GM12891 (cell line): ENCODE data around the gene STEAP3.

Experiments used
- DNase-seq: peaks from one replicate; pipeline ENCODE4 v3.0.0; 2011; ENCODE audit warnings: low spot score; ENCODE audit not compliant: insufficient read length
- FAIRE-seq: peaks from 2 replicates; lab custom pipeline; 2011; peaks lifted over from hg19 to GRCh38; lab: Jason Lieb, UNC
- PAX5 ChIP-seq: IDR thresholded peaks from 2 replicates; pipeline ENCODE4 v1.6.1; 2011; ENCODE audit warnings: low read length, moderate library complexity, mild to moderate bottlenecking; ENCODE audit not compliant: insufficient read depth, severe bottlenecking
- POLR2A ChIP-seq: IDR thresholded peaks from 2 replicates; pipeline ENCODE4 v1.6.1; 2011; ENCODE audit warnings: low read depth, low read length, control low read depth
- POLR2AphosphoS5 ChIP-seq: IDR thresholded peaks from 2 replicates; pipeline ENCODE4 v1.6.1; 2011; ENCODE audit warnings: low read depth, low read length, control low read depth
- POU2F2 ChIP-seq: IDR thresholded peaks from 2 replicates; pipeline ENCODE4 v1.6.1; 2011; ENCODE audit warnings: low read depth, mild to moderate bottlenecking, control low read depth, low read length, moderate library complexity
- SPI1 ChIP-seq: IDR thresholded peaks from 2 replicates; pipeline ENCODE4 v1.6.1; 2011; ENCODE audit warnings: low read depth, low read length, control low read depth
- TAF1 ChIP-seq: IDR thresholded peaks from 2 replicates; pipeline ENCODE4 v1.6.1; 2011; ENCODE audit warnings: low read depth, low read length, control low read depth

Gene STEAP3

GRCh38 chr2:119230219-119231185 lies 6.9 kb downstream of the STEAP3 start:
- no peak for TF ChIP-seq TAF1
- no peak for TF ChIP-seq PAX5
- no peak for TF ChIP-seq SPI1
- no peak for TF ChIP-seq POLR2A
- no peak for TF ChIP-seq POU2F2
- TF ChIP-seq POLR2AphosphoS5, result no peak
- no peak for DNase-seq
- no peak for FAIRE-seq

- FAIRE-seq, result peak; percentile 86
Measured at GRCh38 chr2:119231975-119232665, 8.5 kb downstream of the STEAP3 start.

GRCh38 chr2:119232666-119232993 lies 9.0 kb downstream of the STEAP3 start:
- FAIRE-seq (no peak), DNase-seq (no peak)
- TF ChIP-seq POU2F2, result no peak
- no peak for TF ChIP-seq PAX5
- TF ChIP-seq TAF1, result no peak

More at GRCh38 chr2:119231975-119232665, 8.5 kb downstream of the STEAP3 start:
- DNase-seq, result no peak
- no peak for TF ChIP-seq TAF1
- no peak for TF ChIP-seq SPI1
- no peak for TF ChIP-seq POLR2AphosphoS5
- TF ChIP-seq POU2F2, result peak; percentile 89

GRCh38 chr2:119233326-119234020 lies 9.8 kb downstream of the STEAP3 start:
- FAIRE-seq (peak; percentile 16), DNase-seq (peak; percentile 44)
- TF ChIP-seq POLR2A (no peak), SPI1 (no peak), TAF1 (no peak), POU2F2 (no peak), PAX5 (no peak), POLR2AphosphoS5 (no peak)

DNA sequence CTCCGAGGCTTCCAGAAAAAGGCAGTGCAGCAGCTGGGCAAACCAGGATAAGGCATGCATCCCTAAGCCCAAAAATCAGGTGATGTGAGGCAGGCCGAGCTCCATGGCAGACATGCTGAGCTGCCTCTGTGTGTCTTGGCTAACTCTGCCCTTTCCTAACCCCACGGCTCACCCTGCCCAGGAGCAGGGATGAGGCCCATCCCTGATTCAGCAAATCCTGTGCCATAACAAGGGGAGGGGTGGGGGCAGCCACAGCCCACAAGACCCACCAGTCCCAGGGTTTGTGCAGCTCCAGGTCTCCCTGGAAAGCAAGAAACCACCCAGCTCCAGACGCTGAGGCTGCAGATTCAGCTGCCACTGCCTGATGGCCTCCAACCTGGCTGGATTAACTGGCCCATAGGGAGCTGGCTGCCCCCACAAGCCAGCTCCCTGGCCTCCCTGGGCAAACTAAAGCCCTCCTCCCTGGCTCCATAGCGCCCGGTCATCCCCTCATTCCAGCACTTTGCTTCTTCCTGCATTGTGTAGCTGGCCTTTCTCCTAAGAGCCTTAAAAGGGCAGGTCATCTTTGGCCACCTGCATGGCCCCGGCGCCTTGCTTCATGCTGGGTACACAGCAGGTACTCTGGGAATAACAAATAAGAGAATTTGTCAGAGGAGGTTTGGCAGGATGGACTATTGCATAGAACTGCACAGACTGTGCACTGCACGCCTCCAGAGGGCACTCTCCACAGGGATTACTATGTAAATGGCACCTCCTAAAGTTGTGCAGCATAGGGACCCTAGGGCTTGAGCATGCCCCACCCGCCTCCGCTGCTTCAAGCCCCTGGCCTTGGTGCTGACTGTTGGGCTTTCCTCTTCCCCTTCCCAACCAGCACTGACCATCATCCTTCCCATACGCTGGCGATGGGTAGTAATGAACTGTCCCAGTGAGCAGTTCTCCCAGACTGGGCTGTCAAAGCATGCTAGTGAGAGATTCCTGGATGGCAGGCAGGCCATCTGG lies 10.7 kb downstream of the STEAP3 start:
- FAIRE-seq (peak; percentile 71), DNase-seq (no peak)
- TF ChIP-seq TAF1 (no peak), PAX5 (no peak), POU2F2 (no peak), POLR2A (no peak), SPI1 (no peak)

GRCh38 chr2:119236796-119237195 lies 13.2 kb downstream of the STEAP3 start:
- TF ChIP-seq POLR2A (no peak), POU2F2 (no peak)
- no peak for DNase-seq
- peak; percentile 23 for FAIRE-seq

GRCh38 chr2:119240311-119241204 lies 16.9 kb downstream of the STEAP3 start:
- no peak for FAIRE-seq
- DNase-seq, result no peak
- TF ChIP-seq TAF1 (no peak), POLR2AphosphoS5 (no peak), POLR2A (no peak), PAX5 (no peak), SPI1 (no peak), POU2F2 (no peak)

DNA sequence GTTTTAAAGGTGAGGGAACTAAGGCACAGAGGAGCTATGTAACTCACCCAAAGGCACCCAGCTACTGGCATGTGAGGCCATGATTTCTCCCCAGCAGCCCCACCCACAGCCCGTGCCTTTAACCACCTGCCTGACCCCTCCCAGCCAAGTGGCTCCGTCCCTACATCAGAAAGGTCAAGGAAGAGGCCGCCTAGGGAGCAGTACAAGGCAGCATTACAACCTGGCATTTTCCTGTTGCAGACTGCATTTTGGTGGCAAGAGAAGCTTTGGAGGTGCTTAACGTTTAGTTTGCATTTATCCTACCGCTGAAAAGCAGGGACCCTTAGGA lies 17.5 kb downstream of the STEAP3 start:
- DNase-seq (no peak), FAIRE-seq (no peak)
- TF ChIP-seq POLR2AphosphoS5, result no peak
- no peak for TF ChIP-seq TAF1
